Adrenal gland (tissue), 12 donors: ENCODE results near the gene CNNM2. TPM values are rescaled to one million over a fixed set of nuclear protein-coding genes. Genes with fewer than 3 reads are reported as not detected.
A peak's percentile ranks its signal among the peaks of the same experiment; 100 is the strongest.

Experiments
- DNase-seq, 7 donors: peaks; one replicate each; pipeline ENCODE4 v3.0.0-alpha.2; 2019 to 2020
- H3K27ac ChIP-seq, 5 donors: fragments of 200-600 bp; sonication (generic) in 4 of 5; 1 replicate in 3 of 5; 2 replicates in 2 of 5; pipeline versions ENCODE4 v1.5.1 to v1.8.0; 2016 to 2020; ENCODE audit warnings: mild to moderate bottlenecking in 1 of 5
- H3K27me3 ChIP-seq: fragments of 200-600 bp; 2 replicates; pipeline ENCODE4 v1.8.0; 2021
- H3K36me3 ChIP-seq, 2 donors: fragments of 200-600 bp; replicated peaks in 1 of 2; 1 replicate in 1 of 2; 2 replicates in 1 of 2; pipeline versions ENCODE4 v1.5.1 to v1.8.0; 2018 to 2022
- H3K4me1 ChIP-seq, 2 donors: fragments of 200-600 bp; replicated peaks in 1 of 2; 1 replicate in 1 of 2; 2 replicates in 1 of 2; pipeline versions ENCODE4 v1.5.1 to v1.8.0; 2018 to 2021
- H3K4me3 ChIP-seq, 4 donors: fragments of 200-600 bp; sonication (generic) in 3 of 4; one replicate each; pipeline ENCODE4 v1.5.1; 2016 to 2018
- H3K9me3 ChIP-seq, 3 donors: fragments of 200-600 bp; sonication (generic) in 1 of 3; replicated peaks in 1 of 3; 1 replicate in 2 of 3; 2 replicates in 1 of 3; pipeline versions ENCODE4 v1.5.1 to v1.8.0; 2016 to 2021
- POLR2A ChIP-seq, 2 donors: fragments of 450-650 bp; IDR thresholded peaks; one replicate each; pipeline ENCODE4 v1.6.1; 2017; ENCODE audit warnings: antibody characterized with exemption in 2 of 2, mild to moderate bottlenecking in 2 of 2, moderate library complexity in 1 of 2
- WGBS, 4 donors: extraction: QIAGEN DNeasy Blood & Tissue Kit in 2 of 4; methylation state at CpG; one replicate each; pipeline versions ENCODE4 v1.1.5 to v1.1.7; 2013 to 2017; 5-methylcytosine and 5-hydroxymethylcytosine counted together
- intact Hi-C, 2 donors: fragments of 100-400 bp; cut with DNase I; formaldehyde crosslinking; loops; one replicate each; pipeline versions ENCODE4 v1.14.1 to v1.15.0; 2022 to 2023
- polyA plus RNA-seq, 3 donors: library from polyadenylated mRNA; stranded (reverse); fragments of 200-250 nt in 2 of 3; fragments of 350-450 nt in 1 of 3; fragmentation: Illumina TruSeq in 1 of 3; extraction: RNeasy Lipid Tissue Mini Kit (QIAGEN cat#74804) in 1 of 3; gene quantifications; one replicate each; pipeline ENCODE4 v1.2.3, GENCODE V29; 2013 to 2014
- total RNA-seq, 9 donors: library from RNA; depleted of rRNA in 4 of 9; stranded (reverse); fragments of >200 nt in 4 of 9; fragments of 120-200 nt in 1 of 9; fragmentation: NEBNext Ultra II Directional in 1 of 9; extraction: Animal tissue kit (Norgen Biotek cat#: 25700) in 1 of 9; gene quantifications; one replicate each; pipeline versions ENCODE4 v1.1.0 to v1.2.4, GENCODE V29; 2013 to 2023
- TF ChIP-seq, protein P1 (sequence below), 6 experiments: fragments of 450-650 bp in 4 of 6; fragments of 200-600 bp in 2 of 6; sonication (generic) in 1 of 6; IDR thresholded peaks; 1 replicate in 5 of 6; 2 replicates in 1 of 6; pipeline versions ENCODE4 v1.5.1 to v1.8.0; 2016 to 2021; ENCODE audit warnings: antibody characterized with exemption in 6 of 6, mild to moderate bottlenecking in 2 of 6, moderate library complexity in 1 of 6
- donor health status: healthy with polysubstance abuse.
- donor health status: Bipolar disorder and iron deficiency.
- donor health status: DM: yes; HTN: yes; CAD: no.
- donor health status: DM: no; HTN: no; CAD: no.
- donor health status: DM: no; HTN: no; CAD: no.
- donor health status: DM: yes; HTN: yes; CAD: no.

The CNNM2 gene
- total and polyA plus RNA-seq, 12 donors: 5.4 to 52.0 (median 36.6) TPM

DNA sequence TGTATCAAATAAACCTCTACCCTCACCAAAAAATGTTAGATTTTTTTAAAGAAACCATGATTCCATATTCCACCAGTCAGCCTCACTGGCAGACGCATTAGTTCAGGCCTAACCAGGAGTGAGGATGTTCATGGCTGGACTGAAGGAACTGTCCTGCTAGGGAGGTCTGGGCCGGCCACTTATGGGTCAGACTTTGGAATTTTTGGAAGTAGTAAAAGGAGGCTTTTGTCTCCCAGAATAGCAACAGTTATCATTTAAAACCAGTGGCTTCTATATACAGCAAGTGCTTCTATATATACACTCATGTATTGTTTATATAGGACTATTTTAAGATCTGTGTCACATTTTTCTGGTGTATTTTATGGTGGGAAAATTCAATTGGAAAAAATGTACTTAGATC is 120.5 kb downstream of the CNNM2 start:
- Histone ChIP-seq H3K27ac (no peak overlapping the region), H3K36me3 (no peaks in the 10 kb centered on the region), H3K9me3 (no peaks in the 10 kb centered on the region), H3K4me1 (peaks cover 0 to 6% of the 10 kb centered on the region in 2 donors), H3K4me3 (no peak overlapping the region), H3K27me3 (no peaks in the 10 kb centered on the region)
- TF ChIP-seq, protein P1, sequence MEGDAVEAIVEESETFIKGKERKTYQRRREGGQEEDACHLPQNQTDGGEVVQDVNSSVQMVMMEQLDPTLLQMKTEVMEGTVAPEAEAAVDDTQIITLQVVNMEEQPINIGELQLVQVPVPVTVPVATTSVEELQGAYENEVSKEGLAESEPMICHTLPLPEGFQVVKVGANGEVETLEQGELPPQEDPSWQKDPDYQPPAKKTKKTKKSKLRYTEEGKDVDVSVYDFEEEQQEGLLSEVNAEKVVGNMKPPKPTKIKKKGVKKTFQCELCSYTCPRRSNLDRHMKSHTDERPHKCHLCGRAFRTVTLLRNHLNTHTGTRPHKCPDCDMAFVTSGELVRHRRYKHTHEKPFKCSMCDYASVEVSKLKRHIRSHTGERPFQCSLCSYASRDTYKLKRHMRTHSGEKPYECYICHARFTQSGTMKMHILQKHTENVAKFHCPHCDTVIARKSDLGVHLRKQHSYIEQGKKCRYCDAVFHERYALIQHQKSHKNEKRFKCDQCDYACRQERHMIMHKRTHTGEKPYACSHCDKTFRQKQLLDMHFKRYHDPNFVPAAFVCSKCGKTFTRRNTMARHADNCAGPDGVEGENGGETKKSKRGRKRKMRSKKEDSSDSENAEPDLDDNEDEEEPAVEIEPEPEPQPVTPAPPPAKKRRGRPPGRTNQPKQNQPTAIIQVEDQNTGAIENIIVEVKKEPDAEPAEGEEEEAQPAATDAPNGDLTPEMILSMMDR (IDR thresholded peaks at IDR 0.05): no peak
- TF ChIP-seq POLR2A (IDR thresholded peaks at IDR 0.05): no peak
- intact Hi-C loops: no loop called here
- DNase-seq: no peak
- WGBS, 4 donors: 81 to 90% (median 87%) methylated on average over 2 of the region's 2 CpGs

- no peak for DNase-seq
- WGBS, 4 donors: 89 to 94% (median 92%) methylated on average over 4 of the region's 4 CpGs
- no peak overlapping the region for H3K4me3 ChIP-seq
- H3K27me3 ChIP-seq: no peaks in the 10 kb centered on the region
- H3K27ac ChIP-seq: no peak overlapping the region
- no peaks in the 10 kb centered on the region for H3K36me3 ChIP-seq
- intact Hi-C loops: no loop called here
- no peaks in the 10 kb centered on the region for H3K9me3 ChIP-seq
- no peak for TF ChIP-seq POLR2A (IDR thresholded peaks at IDR 0.05)
- TF ChIP-seq, protein P1 (IDR thresholded peaks at IDR 0.05): no peak
- peaks cover 0 to 6% of the 10 kb centered on the region in 2 donors for H3K4me1 ChIP-seq
These were observed 122.3 kb downstream of the CNNM2 start for GRCh38 chr10:103040418-103040817.

DNA sequence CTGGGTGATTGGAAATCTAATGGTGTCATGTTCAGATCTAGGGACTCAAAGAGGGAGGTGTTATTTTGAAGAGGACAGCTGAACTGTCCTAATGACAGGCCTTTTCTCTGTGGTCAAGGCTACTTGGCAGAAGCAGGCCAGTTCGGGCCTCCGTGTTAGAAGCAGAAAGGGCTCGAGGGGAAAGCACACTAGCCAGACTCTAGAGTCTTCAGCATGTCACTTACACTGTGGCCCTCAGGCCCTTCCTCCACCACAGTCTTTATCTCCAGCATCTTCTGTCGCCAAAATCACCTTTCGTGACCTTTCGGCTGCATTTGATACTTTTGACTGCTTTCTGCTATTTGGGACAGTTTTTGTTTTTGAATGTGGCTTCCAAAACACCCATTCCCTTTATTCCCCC is 123.3 kb downstream of the CNNM2 start:
- H3K9me3 ChIP-seq: no peaks in the 10 kb centered on the region
- peaks cover 0 to 6% of the 10 kb centered on the region in 2 donors for H3K4me1 ChIP-seq
- no peak overlapping the region for H3K4me3 ChIP-seq
- no peaks in the 10 kb centered on the region for H3K36me3 ChIP-seq
- peak in 2 of 7 donors; percentile 31 to 32 for DNase-seq
- no peak for TF ChIP-seq POLR2A (IDR thresholded peaks at IDR 0.05)
- TF ChIP-seq, protein P1 (IDR thresholded peaks at IDR 0.05): no peak
- no peaks in the 10 kb centered on the region for H3K27me3 ChIP-seq
- no peak overlapping the region for H3K27ac ChIP-seq
- 61 to 76% (median 64%) methylated on average over 6 of the region's 6 CpGs for WGBS, 4 donors
- intact Hi-C loops: no loop called here

GRCh38 chr10:103042129-103042528 is 124.0 kb downstream of the CNNM2 start:
- no peak overlapping the region for H3K27ac ChIP-seq
- TF ChIP-seq, protein P1 (IDR thresholded peaks at IDR 0.05): no peak
- TF ChIP-seq POLR2A (IDR thresholded peaks at IDR 0.05): no peak
- WGBS, 4 donors: 85 to 95% (median 92%) methylated on average over 5 of the region's 5 CpGs
- H3K27me3 ChIP-seq: no peaks in the 10 kb centered on the region
- H3K9me3 ChIP-seq: no peaks in the 10 kb centered on the region
- intact Hi-C loops: loop anchor here in 1 of 2 donors (2.0 kb wide), 1 partner anchor 13 kb away; no protein-coding TSS in a partner anchor
- H3K4me3 ChIP-seq: no peak overlapping the region
- H3K4me1 ChIP-seq: peaks cover 0 to 6% of the 10 kb centered on the region in 2 donors
- no peak for DNase-seq
- H3K36me3 ChIP-seq: no peaks in the 10 kb centered on the region
